Adrenal gland (tissue), 5 donors: ENCODE data around the gene MTHFD1L.

Experiments used
- POLR2A ChIP-seq, 2 donors: fragments of 450-650 bp; IDR thresholded peaks; one replicate each; pipeline ENCODE4 v1.6.1; 2017; ENCODE audit warnings: antibody characterized with exemption in 2 of 2, mild to moderate bottlenecking in 2 of 2, moderate library complexity in 1 of 2
- TF ChIP-seq, protein P1 (sequence below), 6 experiments: fragments of 450-650 bp in 4 of 6; fragments of 200-600 bp in 2 of 6; sonication (generic) in 1 of 6; IDR thresholded peaks; 1 replicate in 5 of 6; 2 replicates in 1 of 6; pipeline versions ENCODE4 v1.5.1 to v1.8.0; 2016 to 2021; ENCODE audit warnings: antibody characterized with exemption in 6 of 6, mild to moderate bottlenecking in 2 of 6, moderate library complexity in 1 of 6
- donor health status: DM: no; HTN: no; CAD: no.

GRCh38 chr6:151108548-151108947 lies 243.0 kb downstream of the MTHFD1L start:
- no peak for TF ChIP-seq POLR2A (IDR thresholded peaks at IDR 0.05)
- TF ChIP-seq, protein P1, sequence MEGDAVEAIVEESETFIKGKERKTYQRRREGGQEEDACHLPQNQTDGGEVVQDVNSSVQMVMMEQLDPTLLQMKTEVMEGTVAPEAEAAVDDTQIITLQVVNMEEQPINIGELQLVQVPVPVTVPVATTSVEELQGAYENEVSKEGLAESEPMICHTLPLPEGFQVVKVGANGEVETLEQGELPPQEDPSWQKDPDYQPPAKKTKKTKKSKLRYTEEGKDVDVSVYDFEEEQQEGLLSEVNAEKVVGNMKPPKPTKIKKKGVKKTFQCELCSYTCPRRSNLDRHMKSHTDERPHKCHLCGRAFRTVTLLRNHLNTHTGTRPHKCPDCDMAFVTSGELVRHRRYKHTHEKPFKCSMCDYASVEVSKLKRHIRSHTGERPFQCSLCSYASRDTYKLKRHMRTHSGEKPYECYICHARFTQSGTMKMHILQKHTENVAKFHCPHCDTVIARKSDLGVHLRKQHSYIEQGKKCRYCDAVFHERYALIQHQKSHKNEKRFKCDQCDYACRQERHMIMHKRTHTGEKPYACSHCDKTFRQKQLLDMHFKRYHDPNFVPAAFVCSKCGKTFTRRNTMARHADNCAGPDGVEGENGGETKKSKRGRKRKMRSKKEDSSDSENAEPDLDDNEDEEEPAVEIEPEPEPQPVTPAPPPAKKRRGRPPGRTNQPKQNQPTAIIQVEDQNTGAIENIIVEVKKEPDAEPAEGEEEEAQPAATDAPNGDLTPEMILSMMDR (IDR thresholded peaks at IDR 0.05), result no peak
